ENCODE measurements around the gene CYTH2.

The CYTH2 gene

DNA sequence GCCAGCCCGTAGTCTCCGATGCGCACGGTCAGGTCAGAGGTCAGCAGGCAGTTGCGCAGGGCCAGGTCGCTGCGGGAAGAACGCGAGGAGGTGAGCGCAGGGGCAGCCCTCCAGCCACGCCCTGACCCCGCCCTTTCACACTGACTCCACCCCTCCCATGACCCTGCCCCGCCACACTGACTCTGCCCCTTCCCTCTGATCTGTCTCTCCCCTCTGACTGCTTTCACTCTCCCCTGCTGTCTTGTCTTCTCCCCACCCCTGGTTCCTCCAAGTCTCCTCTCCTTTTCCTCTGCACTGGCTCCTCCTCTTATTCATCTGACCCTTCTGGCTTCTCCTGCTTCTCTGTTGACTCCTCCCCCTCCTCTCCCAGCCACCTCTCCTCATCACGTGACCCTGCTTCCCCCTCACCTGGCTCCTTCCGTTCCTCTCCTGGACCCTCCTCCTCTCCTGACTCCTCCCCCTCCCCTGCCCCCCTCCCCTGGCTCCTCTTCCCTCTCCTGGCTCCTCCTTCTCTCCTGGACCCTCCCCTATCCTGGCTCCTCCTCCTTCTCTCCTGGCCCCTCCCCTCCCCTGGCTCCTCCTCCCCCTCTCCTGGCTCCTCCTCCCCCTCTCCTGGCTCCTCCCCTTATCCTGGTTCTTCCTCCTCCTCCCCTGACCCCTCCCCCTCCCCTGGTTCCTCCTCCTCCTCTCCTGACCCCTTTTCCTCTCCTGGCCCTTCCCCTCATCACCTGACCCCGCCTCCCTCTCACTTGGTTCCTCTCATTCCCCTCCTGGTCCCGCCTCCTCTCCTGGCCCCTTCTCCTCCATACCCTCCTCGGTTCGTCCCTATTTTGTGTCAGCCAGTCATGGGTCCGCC, 32.6 kb downstream of the CYTH2 start:
- FAIRE-seq (no peak), DNase-seq (ENCODE audit: insufficient read length, low spot score) (no peak)
- TF ChIP-seq POLR2A (IDR thresholded peaks at IDR 0.05; ENCODE audit: low read depth, low read length), result no peak

- DNase-seq (ENCODE audit: insufficient read length, low spot score), result no peak
- FAIRE-seq, result no peak
- no peak for TF ChIP-seq POLR2A (IDR thresholded peaks at IDR 0.05; ENCODE audit: low read depth, low read length)
These were observed 33.3 kb downstream of the CYTH2 start for GRCh38 chr19:48502350-48503018.

GRCh38 chr19:48506138-48506733, 37.1 kb downstream of the CYTH2 start:
- DNase-seq (ENCODE audit: insufficient read length, low spot score) (no peak), FAIRE-seq (no peak)
- no peak for TF ChIP-seq POLR2A (IDR thresholded peaks at IDR 0.05; ENCODE audit: low read depth, low read length)

DNA sequence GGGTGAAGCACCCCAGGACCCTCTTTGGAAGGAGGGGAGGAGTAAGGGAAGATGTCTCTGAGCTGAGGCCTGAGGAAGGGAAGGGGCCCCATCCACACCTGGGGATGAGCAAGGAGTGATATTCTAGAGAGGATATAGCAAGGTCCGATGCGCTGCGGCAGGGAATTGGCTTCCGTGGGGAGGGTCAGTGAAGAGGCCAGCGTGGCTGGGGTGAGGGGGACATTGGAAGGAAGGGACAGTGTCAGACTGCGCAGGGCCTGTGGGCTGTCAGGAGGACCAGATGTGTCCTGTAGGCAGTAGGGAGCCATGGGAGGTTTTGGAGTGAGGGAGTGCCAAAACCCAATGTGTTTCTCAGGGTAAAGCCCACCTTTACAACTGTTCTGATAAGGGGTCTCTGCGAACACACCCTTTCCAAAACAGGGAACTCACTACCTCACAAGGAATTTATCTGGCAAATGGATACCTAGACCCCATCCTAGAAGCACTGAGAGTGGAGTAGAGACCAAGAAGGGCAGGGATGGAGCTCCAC, 38.8 kb downstream of the CYTH2 start:
- TF ChIP-seq POLR2A (IDR thresholded peaks at IDR 0.05; ENCODE audit: low read depth, low read length), result no peak
- DNase-seq (ENCODE audit: insufficient read length, low spot score) (no peak), FAIRE-seq (no peak)

DNA sequence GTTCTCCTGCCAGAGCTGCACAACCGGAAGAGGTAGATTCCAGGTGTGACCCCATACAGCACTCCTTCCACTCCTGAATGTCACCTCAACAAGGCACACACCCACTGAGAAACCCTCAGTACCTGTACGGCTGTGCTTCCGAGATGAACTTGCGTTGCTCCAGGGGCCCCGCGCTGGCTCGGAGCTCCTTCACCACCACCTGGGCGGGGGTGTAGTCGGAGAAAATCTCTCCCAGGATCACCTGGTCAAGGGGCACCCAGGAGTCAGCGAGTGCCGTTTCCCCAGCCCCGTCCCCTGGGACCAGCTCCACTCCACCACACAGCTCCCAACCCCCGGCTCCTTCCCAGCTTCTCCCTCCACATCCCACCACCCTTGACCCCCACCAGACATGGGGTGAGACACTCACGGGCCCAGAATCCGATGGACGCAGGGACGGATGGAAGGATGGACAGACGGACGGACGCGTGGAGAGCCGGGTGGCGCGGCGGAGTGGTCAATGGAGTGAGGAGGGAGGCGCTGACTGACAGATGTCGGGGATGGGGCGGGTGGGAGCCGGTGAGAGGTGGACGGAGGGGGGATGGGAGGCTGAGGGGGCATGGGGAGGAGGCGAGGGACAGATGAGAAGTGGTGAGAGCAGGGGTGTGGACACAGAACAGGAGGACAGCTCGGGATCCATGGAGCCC, 39.7 kb downstream of the CYTH2 start:
- DNase-seq (ENCODE audit: insufficient read length, low spot score), result no peak
- no peak for TF ChIP-seq POLR2A (IDR thresholded peaks at IDR 0.05; ENCODE audit: low read depth, low read length)
- FAIRE-seq, result no peak

DNA sequence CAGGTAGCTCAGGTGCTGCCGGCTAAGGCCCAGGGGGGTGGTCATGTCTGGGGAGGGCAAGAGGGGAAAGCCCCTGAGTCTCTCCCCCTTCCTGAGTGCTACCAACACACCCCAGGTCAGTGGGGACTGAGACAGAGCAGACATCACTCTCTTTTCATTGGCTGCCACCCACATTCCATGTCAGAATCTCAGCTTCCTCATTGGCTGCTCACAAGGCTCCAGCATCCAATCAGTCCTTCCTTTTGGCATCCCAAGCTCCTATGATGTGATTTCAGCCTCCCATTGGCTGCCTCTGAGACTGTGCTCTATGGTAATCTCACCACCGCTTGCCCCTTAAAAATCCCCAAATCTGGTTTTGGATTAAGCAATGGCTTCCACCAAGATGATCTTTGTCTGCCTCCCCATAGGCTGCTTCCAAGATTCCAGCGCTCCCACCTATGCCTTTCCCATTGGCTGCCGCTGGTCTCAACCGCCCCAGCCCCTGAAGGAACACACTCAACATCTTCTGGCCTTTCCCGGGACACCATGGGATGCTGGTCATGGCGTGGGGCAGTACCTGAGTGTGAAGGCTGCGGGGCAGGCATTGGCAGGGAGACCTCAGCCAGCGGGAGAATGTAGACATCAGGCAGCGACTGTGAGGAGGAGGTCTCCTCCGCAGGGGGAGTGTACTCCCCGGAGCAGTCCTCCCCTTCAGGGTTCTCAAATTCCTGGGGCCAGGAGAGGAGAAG, 40.5 kb downstream of the CYTH2 start:
- FAIRE-seq (no peak), DNase-seq (ENCODE audit: insufficient read length, low spot score) (no peak)
- TF ChIP-seq POLR2A (IDR thresholded peaks at IDR 0.05; ENCODE audit: low read depth, low read length), result no peak

DNA sequence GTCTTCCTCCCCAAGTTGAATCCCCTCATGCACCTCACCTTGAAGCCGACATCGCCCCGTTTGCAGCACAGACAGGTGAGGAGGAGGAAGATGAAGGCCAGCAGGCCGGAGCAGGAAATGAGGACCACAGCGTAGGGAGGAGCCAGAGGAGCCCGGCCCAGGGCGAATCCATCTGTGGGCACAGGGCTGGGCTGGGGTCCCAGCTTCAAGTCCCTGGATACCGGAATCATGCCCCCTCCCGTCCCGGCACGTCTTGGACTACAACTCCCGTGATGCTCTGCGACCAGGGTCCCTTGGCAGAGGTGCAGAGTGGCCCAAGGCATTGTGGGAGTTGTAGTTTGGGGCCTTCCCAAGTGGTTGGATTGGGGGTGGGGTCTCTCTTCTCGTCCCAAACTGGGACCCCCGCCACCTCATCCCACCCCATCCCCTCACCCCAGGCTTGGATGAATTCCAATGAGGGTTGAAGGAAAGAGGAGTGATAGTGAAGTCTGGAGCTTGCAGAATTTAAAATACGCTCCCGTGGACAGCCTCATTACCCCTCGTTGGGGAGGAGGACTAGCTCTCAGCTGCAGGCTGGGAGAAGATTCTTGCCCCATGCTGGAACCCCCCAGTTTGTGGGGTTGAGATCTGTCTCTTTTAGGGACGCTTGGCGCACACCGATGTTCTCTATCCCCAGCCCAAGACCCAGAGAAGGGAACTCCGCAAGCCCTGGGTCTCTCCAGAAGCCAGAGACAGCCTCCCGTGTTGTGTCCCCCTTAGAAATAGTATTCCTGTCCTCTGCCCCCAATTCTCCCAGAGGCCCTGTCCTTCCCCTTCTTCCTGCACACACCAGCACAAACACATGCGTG, 41.5 kb downstream of the CYTH2 start:
- DNase-seq (ENCODE audit: insufficient read length, low spot score) (no peak), FAIRE-seq (no peak)
- no peak for TF ChIP-seq POLR2A (IDR thresholded peaks at IDR 0.05; ENCODE audit: low read depth, low read length)

GRCh38 chr19:48511321-48511731, 42.2 kb downstream of the CYTH2 start:
- no peak for TF ChIP-seq POLR2A (IDR thresholded peaks at IDR 0.05; ENCODE audit: low read depth, low read length)
- DNase-seq (ENCODE audit: insufficient read length, low spot score), result no peak
- no peak for FAIRE-seq

- no peak for TF ChIP-seq POLR2A (IDR thresholded peaks at IDR 0.05; ENCODE audit: low read depth, low read length)
- FAIRE-seq (no peak), DNase-seq (ENCODE audit: insufficient read length, low spot score) (no peak)
These were observed 42.8 kb downstream of the CYTH2 start, which contains the start of gene LMTK3 for GRCh38 chr19:48511800-48512503. Gene LMTK3, minus strand, starts transcription at chr19:48511835. Its CDS starts 259 bp downstream, at chr19:48511576.

GRCh38 chr19:48512504-48513288, 43.5 kb downstream of the CYTH2 start:
- no peak for TF ChIP-seq POLR2A (IDR thresholded peaks at IDR 0.05; ENCODE audit: low read depth, low read length)
- no peak for DNase-seq (ENCODE audit: insufficient read length, low spot score)
- no peak for FAIRE-seq

Measured in H54 (cell line).